KG1 (cell line): ENCODE results near the gene SOAT2.
"Not testable (repeated sequence)": the region's sequence is repeated elsewhere in the genome, so short reads cannot be mapped to it uniquely, and the experiment has no call there.

ENCODE experiments used
- DNase-seq: peaks from one replicate; lab custom pipeline; 2025; lab: John Stamatoyannopoulos, UW

Gene SOAT2

DNA sequence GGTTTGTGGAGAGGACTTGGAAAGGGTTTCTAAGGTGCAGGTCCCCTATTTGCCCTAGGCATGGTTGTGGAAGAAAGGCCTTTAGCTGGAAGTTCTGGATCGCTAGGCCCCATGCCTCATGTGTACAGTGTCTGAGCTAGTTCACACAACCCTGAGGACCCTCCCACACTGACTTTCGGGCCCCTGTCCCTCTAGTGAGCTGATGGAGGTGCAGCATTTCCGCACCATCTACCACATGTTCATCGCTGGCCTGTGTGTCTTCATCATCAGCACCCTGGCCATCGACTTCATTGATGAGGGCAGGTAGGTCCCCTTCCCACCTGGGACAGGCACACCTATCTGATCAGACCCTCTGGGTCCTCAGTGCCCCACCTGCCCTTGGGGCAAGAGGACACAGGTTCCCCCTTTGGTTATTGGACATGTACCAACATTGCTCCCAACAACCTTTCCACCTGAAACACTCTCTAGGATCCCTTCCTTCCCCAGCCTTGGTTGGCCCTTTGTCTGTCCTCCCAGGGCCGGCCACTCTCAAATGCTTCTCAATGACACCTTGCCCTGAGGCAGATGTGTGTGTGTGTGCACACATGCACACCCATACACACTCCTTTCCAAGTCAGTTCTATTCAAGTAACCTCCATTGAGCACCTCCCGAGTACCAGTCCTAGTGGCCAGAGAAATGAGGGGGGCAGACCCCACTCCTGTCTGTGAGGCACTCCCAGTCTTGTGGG is 2.6 kb downstream of the SOAT2 start:
- no peak for DNase-seq

DNA sequence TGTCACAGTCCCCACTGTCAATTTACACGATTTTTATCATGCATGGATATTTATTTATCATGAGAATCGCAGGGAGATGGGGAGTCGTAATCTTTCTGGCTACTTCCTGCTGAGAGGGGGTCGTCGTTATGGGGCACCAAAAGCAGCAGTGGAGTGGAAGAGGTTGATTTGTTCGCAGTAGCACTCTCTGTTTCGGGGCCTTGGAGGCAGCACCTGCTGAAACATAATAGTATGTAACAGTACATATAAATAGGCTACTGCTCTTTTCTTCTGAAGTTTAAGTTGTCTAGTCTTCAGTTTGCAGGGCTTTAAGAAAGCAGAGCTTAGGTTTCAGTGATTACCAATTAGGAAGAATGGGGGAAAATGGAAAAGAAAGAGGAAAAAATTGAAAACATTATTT is 3.8 kb downstream of the SOAT2 start:
- DNase-seq, result no peak

DNA sequence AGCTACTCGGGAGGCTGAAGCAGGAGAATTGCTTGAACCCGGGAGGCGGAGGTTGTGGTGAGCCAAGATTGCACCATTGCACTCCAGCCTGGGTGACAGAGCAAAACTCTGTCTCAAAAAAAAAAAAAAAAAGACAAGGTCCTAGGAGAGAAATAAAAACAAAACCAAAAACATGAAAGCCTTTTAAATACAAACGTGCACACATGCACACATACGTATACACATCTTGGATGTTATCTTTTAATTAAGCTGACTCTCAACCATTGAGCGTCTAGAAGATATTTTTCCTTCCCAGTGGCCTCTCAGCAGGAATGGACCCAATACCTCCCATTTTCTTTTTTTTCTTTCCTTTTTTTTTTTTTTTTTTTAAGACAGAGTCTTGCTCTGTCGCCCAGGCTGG is 9.1 kb downstream of the SOAT2 start:
- DNase-seq, result not testable (repeated sequence)

DNA sequence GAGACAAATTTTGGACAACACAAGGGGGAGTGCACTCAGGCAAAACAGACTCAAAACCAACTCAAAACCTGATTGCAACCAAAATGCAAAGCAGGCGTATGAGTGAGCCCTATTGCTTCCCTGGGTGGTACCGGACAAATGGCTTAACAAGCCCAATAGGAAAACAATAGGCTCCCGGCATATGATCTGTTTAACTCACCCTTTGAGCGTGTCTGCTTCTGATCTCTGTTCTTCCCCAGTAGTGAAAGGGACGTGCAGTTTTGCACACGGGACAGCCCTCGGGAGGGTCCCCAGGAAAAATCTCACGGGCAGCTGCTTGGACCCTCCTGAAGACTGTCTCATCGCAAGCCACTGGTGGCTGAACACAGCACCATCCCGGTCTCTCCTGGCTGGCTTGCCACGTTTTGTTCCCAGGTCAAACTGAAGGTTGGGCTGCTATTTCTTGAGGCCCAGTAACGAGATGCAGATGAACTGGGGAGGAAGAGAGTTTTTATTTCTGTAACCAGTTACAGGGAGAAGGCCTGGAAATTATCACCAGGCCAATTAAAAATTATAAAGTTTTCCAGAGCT is 9.9 kb downstream of the SOAT2 start:
- DNase-seq, result no peak

DNA sequence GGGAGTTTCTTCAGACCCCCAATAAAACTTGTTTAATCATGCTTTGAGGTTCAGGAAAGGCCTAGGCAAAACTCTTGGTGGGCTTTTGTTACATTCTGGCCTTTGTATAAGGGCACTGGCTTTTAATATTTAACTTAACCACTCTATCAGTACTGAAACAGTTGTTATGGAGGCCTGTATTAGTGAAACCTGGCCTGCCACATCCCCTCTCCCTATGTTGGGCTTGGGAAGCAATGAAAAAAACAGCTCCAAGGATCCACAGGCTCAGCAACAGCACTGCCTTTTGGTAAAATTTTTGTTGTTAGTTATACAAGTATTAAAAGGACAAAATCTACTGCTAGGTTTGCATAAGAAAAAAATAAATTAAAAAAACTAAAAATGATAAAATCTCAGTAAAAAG is 10.7 kb downstream of the SOAT2 start:
- DNase-seq, result no peak

DNA sequence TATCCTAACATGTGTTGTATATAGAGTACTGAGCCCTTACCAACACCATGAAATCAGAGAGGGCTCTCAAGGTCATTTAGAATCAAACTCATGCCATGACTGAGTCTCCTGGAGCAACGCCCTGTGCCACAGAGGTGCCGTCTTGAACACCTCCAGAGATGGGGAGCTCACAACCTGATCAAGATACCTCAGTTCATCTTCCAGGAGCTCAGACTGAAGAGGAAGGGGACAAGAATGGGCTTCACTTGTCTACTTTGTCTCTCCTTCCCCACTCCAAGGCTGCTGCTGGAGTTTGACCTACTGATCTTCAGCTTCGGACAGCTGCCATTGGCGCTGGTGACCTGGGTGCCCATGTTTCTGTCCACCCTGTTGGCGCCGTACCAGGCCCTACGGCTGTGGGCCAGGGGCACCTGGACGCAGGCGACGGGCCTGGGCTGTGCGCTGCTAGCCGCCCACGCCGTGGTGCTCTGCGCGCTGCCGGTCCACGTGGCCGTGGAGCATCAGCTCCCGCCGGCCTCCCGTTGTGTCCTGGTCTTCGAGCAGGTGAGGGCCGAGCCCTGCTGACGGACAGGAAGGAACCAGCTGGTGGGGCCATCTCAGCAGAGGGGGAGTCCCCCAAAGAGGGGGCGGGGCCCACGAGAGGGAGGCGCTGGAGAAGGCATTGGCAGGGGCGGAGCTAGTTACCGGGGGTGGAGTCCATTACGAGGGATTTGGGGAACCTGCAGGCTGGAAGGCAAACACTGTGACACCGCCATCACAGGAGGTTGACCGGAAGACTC is 12.0 kb downstream of the SOAT2 start:
- DNase-seq, result no peak

DNA sequence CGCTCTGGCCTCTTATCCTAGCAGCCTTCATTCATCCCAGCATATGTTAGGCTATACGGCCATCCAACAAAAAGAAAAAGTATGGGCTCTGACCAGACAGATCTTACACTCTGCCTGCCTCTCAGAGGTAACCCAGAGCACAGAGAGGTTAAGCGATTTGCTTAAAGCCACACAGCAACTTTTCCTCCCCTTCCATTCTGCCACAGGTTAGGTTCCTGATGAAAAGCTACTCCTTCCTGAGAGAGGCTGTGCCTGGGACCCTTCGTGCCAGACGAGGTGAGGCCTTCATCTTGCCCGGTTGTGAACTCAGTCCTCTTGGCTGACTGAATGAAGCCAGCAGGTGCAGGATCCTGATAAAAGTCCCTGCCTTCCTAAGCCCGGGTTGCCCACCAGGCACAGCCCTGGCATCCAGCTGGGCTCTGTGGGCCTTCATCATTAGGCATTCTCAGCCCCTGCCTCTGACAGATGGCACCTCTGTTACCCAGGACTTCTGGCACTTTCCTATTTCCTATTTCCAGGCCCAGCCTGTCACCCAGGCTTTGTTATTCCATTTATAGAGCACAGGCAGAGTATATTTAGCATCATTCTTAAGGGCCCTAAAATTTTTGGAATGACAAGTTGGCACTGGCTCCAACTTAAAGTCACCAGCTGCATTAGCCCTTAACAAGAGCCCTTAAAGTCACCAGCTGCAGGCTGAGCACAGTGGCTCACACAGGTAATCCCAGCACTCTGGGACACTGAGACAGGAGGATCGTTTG is 12.8 kb downstream of the SOAT2 start:
- no peak for DNase-seq

DNA sequence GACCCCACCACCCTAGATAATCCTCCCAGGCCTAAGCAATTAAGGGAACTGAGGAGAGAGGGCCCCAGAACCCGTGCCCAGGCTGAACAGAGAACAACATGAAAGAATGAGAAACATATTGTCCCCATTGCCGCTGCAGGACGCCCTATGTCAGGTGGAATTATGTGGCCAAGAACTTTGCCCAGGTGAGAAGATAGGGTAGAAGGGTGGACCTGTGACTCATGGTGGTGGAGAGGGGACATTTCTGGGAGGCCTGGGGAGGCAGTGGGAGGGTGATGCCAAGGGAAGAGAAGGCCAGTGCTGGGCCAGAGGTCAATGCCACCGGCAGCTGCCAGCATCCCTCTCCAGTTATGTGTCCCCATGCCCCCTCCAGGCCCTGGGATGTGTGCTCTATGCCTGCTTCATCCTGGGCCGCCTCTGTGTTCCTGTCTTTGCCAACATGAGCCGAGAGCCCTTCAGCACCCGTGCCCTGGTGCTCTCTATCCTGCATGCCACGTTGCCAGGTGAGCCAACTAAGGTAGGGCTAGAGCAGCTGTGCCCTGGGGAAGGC is 15.5 kb downstream of the SOAT2 start:
- no peak for DNase-seq

DNA sequence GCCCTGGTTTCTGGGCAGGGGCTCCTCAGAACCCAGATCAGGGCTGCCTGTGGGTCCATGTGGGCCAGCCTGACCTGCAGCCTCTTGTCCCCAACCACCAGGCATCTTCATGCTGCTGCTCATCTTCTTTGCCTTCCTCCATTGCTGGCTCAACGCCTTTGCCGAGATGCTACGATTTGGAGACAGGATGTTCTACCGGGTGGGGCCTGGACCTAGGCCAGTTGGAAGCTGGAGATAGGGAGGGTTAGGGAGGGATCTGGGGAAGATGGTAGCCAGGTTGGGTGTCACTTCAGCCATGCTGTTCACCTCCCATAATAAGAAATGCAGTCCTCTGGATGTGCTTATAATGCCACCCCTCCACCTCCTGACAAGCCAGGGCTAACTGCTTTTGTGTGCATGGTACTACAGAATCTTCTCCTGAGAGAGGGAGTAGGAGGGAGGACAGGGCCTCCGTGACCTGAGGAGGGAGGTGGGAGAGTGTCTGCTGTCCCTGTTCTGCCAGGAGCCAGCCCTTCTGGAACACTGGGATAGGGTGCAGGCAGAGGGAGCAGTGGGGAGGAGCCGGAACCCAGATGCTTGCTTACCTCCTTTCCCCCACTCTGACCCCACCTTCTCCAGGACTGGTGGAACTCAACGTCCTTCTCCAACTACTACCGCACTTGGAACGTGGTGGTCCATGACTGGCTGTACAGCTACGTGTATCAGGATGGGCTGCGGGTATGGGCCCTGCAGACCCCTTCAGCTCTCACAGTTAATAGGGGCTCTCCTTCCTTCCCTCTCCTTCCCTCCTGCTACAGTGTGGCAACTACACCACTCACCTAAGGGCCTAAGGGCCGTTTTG is 17.6 kb downstream of the SOAT2 start:
- no peak for DNase-seq

DNA sequence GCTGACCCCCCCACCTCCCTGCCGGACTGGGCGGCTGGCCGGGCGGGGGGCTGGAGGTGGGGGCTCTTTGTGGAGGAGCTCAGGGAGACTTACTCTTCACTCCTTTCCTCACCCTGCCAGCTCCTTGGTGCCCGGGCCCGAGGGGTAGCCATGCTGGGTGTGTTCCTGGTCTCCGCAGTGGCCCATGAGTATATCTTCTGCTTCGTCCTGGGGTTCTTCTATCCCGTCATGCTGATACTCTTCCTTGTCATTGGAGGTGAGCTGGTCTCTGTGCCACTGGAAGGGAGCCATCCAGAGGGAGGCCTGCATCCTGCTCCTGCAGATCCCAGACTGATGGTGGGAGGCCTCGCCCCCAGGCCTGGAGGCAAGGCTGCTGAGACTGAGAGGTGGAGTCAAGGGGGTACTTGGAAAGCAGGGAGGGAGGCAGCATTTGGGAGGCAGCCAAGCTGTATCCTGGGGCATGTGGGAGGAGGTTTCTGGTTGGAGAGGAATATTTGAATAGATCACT is 19.7 kb downstream of the SOAT2 start:
- no peak for DNase-seq

DNA sequence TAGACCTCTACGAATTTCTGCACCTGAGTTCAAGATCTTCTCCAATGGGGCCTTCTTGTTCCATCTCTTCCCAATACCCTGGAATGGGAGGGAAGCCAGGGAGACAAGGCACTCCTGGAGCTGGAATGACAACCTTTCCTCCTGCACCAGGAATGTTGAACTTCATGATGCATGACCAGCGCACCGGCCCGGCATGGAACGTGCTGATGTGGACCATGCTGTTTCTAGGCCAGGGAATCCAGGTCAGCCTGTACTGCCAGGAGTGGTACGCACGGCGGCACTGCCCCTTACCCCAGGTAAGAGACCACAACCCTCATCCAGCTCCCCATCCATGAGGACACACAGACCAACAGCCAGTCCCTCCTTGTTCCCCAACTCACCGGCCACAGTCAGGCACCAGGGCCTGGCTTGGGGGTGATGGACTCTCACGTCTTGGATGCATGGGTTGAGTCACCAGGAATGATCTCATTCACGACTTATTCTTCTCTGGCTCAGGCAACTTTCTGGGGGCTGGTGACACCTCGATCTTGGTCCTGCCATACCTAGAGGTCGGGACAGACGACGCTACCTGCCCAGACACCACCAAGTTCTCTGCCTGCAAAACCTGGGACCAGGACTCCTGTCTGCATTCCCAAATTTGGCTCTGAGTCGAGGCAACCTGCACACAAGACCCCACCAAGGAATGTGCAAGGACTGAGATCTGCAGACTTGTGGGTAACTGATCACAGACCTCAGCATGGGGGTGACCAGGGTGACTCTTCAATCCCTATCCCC is 20.5 kb downstream of the SOAT2 start:
- DNase-seq, result no peak

DNA sequence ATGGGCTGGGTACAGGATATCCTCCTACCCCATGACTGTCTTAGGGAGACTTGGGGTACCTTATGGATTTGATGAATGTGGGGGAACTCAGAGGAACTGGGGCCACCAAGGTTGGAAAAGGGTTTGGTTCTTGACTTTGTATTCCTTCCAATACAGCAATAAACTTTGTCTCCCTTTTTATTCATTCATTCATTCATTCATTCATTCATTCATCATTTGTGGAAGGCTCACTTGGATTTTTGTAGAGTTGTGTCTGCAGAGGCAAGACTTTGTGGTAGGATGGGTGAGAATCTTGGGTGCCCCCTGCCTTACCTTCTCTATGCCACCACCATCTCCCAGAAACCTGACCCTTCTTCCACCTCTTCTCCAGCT is 21.1 kb downstream of the SOAT2 start:
- DNase-seq, result no peak

DNA sequence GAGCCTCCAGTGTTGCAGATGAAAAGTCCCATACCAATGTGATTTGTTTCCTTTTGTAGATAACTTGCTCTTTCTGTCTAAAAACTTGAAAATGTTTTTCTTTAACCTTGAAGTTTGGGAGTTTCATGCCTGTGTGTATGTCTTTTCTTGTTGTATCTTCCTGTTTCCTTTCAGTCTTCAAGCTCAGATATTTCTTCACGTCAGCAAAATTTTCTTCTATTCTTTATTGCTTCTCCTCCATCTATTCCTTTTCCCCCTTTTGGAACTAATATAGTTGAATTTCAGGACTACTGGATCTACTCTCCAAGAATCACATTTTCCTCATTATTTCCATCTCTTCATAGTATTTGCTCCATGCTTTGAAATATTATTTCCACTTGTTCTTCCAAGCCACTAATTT is 23.9 kb downstream of the SOAT2 start:
- DNase-seq, result no peak

DNA sequence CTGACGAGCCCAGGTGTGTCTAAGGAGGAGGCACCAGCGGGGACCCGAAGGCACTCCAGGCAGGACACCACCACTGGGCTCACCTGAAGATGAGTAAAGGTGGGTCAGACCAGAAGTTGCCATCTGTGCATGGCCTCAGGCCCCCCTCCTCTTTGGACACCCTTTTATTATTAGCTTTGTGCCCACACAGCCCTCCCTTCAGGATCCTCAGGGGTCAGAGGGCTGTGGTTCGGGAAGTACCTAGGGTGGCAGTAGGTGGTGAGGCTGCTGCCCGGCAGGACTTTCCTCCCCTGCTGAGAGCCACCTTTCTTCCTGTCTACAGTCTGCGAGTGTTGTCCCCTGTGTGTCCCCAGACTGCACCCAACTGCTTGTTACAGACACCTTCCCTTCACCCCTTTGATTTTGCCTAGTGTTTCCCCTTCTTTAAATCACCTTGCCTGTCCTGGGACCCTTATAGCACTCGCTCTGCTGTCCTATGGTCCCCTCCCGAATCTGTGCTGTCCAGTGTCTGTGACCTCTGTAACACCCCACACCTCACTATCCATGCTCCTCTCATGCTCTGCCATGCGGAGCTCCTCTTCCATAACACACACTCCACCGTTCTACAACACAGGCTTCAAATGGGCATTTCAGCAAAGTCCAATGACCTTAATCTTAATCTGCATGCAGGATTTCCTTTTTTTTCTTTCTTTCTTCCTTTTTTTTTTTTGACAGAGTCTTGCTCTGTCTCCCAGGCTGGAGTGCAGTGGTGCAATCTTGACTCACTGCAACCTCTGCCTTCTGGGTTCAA is 25.7 kb downstream of the SOAT2 start:
- no peak for DNase-seq

DNA sequence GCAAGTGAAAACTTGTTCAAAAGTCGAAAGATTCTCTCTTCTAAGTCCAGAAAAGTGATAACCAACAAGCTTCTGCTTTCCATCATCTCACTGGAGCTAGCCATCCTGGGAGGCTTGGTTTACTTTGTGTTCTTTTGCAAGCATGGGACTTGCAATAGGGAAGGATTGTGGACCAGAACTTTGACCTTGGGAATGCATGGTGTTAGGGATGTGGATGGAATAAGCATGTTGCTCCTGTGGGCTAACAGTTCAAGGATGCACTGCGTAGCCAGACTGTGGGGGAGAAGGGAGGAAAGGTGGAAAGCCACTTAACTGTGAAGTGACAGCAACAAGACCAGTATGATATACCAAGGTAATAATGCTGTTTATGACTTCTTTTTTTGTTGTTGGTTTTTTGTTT is 28.6 kb downstream of the SOAT2 start:
- DNase-seq, result no peak

DNA sequence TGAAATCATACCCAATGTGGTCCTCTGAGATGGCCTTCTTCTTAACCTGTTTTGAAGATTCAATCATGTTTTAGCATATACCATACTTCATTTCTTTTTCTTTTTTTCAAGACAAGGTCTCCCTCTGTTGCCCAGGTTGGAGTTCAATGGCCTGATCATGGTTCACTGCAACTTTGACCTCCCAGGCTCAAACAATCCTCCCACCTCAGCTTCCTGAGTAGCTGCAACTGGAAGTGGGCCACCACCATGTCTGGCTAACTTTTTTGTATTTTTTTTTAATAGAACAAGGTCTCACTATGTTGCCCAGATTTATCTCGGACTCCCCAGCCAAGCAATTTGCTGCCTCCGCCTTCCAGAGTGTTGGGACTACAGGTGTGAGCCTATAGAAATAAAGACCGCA is 30.4 kb downstream of the SOAT2 start:
- no peak for DNase-seq

DNA sequence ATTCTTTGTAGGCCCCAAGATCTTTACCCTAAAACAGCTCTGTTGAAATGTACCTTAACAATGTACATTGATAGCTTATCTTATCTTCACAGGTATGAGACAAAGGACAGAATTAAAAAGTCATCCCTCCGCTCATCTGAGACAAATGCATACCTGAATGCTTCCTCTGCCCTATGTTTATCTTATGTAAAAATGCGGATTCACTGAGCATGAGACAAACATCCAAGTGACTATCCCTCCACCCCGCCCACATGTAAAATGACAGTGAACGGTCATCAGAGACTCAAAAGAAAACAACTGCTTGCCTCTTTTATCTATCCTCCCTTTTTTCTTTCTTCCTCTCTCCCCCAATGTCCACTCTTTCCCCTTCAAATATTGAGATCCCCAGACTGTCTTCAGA is 40.1 kb downstream of the SOAT2 start:
- DNase-seq, result no peak

DNA sequence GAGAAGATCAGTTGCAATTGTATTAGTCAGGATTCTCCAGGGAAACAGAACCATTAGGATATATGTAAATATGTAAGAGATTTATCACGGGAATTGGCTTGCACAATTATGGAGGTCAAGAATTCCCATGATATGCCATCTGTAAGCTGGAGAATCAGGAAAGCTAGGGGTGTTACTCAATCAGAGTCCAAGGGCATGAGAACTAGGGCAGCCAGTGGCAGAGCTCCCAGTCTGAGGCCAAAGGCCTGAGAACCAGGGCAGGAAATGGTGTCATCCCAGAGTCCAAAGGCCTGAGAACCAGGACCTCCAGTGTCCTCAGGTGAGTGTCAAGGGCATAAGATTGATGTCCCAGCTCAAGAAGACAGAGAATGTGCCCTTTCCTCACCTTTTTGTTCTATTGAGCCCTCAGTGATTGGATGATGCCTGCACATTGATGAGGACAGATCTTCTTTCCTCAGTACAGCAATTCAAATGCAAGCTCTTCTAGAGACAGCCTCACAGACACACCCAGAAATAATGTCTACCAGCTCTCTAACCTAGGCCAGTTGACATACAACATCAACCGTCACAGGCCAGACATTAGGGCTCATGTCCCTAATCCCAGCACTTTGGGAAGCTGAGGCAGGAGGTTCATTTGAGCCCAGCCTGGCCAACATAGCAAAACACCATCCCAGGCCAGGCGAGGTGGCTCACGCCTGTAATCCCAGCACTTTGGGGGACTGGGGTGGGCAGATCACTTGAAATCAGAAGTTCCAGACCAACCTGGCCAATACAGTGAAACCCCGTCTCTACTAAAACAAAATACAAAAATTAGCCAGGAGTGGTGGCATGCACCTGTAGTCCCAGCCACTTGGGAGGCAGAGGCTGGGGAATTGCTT is 42.3 kb downstream of the SOAT2 start:
- no peak for DNase-seq

DNA sequence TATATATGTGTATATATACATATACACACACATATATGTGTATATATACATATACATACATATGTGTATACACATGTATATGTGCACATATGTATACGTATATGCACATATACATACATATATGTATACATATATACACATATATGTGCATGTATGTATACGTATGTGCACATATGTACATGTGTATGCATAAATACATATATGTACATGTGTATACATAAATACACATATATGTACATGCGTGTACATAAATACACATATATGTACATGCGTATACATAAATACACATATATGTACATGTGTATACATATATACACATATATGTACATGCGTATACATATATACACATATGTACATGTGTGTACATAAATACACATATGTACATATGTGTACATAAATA is 43.9 kb downstream of the SOAT2 start:
- no peak for DNase-seq
